Measurements from ENCODE around the gene IQGAP3.

The IQGAP3 gene

DNA sequence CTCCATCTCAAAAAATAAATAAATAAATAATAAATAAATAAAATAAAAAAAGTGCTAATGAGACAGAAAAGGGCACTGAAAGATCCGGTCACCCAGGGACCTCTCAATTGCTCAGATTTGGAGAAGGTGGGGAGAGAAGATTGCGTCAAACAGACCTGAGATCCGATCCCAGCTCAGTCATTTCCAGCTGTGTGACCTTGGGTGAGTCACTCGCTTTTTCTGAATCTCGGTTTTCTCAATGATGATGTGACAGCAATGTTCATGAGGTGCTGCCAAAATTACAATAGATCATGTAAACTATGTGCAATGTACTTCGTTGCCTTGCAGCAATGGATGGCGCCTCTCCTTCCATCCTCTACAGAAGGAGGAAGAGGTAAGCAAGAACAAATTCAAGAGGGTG, 60.7 kb downstream of the IQGAP3 start:
- no peak for DNase-seq (ENCODE audit: low read depth)

DNA sequence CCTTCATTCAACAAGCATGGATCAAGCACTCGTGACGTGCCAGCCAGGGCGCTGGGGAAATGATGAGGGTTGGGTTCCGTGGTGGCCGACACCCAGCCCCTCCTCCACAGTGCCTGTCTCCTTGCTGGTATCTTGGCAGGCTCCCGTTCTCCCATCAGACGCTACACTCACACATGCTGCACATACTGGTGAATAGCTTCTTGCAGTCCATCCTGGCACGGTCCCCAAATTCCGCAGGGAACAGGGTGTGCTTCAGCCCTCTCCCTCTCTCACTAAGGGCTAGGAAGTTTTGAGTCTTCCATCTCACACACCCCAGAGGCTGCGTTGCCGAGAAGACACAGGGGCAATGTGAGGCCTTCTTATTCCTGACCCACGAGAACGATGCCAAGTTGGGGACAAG, 61.7 kb downstream of the IQGAP3 start:
- DNase-seq (ENCODE audit: low read depth), result no peak

DNA sequence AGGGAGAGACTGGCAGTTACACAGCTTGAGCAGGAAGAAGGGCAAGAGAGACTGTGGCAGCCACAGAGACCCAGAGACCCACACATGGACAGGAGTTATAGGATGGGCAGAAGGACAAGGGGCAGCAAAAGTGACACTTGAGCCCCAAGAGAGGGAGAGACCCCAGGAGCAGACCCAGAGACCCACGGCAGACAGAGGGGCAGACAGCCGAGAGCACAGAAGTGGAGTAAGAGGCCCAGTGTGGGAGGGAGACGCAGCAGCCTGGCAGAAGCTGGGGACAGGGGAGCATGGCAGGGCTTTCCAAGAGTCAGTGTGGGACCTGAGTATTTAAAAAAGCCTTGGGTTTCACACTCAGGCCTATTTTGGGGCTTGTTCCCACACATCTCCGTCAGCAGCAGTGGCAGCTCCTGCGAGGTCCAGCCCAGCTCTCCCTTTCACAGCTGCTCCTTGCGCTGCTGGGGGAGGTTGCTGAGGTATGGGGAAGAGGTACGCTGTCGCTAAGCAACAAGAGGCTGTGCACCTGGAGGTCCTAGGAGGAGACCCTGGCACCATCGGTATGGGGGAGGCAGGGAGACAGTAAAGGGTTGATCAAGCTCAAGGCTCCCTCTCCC, 62.8 kb downstream of the IQGAP3 start:
- no peak for DNase-seq (ENCODE audit: low read depth)

DNA sequence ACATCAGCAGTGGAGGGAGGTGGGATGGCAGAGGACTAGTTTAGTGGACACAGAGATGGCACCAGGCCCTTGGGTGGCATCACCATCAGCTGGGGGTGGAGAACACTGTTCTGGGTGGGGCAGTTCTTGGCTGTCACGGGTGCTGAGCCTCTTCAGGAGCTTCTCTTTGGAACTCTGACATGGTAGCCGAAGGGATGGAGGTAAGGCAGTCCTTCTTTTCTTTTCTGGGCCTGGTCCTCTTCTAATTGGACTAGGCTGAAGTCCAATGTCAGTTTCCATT, 63.5 kb downstream of the IQGAP3 start:
- no peak for DNase-seq (ENCODE audit: low read depth)

DNA sequence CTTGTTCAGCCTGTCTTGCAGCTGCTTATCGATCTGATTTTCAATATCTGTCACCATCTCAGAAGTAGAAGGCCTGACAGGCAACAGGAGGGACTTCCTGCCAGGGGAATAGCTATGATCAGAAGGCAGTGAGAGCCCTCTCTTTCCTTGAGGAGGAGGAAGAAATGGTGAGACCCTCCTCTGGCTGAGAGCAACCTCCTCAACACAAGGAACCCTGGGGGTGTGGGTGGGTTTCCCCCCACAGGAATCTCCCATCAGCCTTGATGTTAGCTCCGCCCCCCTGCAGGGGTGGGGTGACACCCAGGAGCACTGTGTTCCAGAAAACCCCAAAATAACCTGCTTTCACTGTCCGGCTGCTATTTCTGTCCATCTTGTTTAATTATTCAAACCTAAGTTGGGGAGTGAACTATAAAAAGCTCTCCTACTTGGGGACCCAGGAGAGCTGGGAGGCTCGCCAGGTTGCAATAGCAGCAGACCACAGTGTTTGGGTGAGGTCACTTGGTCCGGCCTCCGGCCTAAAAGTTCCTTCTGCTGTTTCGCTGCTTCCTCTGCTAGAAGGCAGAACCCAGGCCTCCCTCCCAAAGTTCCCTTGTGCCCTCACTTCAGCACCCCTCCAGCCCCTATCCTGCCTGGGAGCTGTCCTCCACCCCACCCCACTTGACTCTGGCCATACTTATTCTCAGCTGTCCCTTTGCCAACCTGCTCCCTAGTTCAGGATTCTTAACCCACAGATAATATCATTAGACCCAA, 64.0 kb downstream of the IQGAP3 start:
- no peak for DNase-seq (ENCODE audit: low read depth)

DNA sequence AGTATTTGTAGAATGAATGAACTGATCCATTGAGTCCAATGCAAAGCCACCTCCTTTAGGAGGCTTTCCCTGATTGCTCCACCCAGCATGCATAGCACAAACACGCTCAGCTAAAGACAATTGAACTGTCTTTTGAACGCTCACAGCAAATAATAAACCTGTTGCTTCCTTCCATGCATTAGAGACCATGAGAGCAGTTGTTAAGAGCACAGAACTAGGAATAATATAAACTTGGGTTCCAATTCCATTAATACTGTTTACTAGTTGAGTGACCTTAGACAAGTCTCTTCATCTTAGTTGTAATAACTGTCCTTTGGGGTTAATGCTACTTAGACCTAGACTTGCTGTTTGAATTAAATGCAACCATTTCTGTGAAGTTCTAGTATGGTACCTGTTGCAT, 65.9 kb downstream of the IQGAP3 start:
- DNase-seq (ENCODE audit: low read depth), result no peak

DNA sequence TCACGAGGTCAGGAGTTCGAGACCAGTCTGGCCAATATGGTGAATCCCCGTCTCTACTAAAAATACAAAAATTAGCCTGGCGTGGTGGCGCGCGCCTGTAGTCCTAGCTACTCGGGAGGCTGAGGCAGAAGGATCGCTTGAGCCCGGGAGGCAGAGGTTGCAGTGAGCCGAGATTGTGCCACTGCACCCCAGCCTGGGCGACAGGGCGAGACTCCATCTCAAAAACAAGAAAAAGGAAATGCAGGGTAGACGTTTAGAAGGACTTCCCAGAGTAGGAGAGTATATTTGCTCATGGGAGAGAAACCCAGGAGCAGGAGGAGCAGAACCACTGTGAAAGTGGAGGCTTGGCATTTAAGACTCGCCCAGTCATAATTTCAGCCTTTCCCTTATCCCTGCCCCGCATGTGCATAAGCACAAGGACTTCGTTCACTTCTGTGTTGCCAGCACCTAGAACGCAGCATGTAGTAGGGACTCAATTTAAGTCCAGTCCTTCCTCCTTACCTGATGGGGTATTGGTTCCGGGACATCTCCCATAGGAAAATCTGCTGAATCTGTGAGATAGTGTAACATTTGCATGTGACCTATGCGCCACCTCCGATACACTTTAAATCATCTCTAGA, 66.6 kb downstream of the IQGAP3 start:
- no peak for DNase-seq (ENCODE audit: low read depth)

DNA sequence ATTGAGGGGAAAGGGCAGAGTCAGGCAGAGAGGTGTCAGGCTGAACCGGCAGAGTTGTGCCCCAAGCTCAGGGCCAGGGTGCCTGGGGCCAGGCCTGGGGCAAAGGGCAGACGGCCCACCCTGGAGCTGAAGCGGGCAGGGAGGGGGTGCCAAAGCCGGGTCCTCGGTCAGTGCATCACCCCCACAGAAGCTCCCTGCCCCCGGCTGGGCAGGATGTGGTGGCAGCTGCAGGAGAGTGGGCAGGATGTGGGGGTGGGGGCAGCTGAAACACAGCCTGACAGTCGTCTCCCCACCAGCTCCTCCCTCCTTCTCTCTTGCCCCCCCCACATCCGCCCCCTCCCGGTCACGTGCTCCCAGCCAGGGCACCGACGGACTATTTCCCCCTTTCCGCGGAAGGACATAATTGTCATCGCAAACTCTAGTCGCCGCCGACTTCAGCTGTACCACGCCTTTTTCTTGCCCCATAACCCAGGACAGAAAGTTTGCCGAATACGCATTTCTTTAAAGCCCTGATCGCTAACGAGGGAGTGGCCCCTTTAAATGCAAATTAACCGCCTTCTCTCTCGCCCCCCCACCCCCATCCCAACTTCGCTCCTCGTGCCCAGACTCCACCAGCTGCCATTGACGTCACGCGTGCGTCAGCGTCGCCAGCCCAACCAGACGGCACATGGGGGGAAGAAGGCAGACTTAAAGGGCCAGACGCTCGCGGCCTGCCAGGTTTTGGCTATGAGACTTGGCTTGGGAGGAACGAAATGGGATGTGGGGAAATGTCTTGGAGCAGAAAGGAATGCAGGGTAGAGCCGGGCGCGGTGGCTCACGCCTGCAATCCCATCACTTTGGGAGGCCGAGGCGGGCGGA, 67.3 kb downstream of the IQGAP3 start:
- peak; percentile 99 for DNase-seq (ENCODE audit: low read depth)

DNA sequence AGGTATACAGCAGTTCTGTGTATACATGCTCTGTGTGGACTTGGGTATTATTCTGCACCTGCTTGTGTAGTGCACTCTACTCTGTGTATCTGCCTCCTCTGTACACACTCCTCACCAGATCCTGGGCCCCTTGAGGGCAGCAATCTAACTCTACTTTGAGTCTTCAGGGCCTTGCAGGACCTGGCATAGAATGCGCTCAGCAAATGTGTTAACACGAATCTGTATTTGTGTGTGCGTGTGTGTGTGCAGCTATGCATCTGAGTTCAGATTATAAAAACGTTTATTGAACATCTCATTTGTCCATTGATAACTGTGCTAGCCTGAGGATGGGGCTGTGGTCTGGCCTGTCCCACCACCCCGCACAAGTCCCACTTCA, 67.9 kb downstream of the IQGAP3 start:
- no peak for DNase-seq (ENCODE audit: low read depth)

DNA sequence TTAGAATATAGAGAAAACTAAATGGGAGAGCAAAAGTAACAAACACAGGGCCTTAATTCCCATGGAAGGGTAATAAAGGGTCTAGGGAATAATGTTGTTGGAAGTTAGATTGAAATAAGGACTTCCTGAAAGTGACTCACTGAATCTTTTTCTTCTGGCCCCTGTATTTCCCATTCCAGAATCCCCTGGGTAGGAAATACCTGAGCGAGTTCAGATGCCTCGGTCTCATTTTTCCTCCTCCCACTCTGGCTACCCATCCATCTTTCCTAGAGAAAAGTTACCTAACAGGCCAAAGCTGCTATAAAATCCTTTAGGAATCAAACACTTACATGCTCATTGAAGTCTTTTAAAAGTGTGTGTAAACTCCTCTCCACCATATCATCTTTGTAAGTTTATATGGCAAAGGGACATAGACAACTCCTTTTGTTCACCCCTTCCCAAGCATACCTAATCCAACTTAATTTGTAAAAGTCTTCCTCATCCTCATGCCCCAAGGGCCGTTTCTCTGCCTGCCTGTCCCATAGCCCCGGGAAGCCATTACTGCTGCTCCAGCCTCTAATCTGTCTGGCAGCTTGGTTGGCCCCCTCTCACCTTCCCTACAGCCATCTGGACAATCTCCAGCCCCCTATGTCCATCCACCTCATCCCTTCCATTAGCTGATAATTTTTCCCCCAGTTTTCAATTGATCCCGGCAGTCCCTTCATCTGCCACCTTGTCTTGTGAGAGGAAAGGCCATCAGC, 68.5 kb downstream of the IQGAP3 start:
- no peak for DNase-seq (ENCODE audit: low read depth)

DNA sequence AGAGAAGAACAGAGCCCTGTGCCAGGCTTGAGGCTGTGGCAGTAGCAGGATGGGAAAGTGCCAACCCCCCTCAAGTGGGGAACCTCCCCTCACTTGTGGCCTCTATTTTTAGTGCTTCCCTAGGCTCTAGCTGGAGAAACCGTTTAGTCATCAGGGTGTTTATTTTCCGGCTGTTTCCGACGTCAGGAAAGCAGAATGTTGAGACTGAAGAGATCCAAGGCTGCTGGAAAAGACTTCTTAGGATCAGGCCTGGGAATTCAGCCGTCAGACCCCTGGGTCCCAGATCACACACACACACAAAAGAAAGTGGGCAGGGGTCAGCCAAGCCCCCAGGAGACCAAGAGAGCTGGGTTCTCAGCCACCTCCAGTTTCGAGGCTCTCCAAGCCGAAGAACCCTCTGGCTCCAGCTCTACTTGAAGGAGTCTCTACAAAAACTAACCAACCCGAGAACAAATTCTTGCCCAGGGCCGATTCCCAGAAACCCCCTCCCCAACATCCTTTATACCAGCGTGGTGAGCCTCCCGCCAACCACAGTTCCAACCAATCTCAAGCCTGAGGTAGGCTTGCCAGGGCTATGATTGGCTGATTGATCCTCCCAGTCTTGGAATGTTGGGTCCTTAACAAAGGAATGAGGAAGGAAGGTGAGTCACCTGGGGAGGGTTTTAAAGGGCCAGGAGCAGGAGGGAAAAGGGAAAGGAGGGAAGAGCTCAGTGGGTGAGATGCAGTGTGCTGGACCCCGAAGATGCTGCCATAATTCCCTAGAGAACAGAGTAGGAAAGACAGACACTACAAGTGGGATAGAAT, 69.3 kb downstream of the IQGAP3 start:
- peak; percentile 93 for DNase-seq (ENCODE audit: low read depth)

DNA sequence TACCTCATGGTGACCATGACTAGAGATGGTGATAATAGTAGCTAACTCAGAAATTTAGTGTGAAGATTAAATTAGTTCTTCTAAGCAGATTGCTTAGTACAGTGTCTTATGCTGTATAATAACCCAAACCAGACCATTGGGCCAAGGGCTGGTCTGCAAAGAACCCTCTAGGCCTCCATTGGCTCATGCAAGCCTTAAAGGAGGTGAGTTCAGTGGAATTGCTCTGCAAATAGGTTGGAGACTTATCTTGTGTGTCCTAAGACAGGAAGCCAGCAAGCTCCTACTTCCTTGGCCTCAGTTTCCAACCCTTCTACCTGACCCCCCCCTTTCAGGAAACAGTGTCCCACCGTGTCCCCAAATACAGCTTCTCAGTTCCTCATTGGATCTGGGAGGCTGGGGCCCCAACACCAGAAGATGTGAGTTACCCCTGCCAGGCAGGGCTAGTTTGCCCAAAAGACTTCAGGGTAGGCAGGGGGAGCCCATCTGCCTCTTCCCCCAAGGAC, 69.9 kb downstream of the IQGAP3 start:
- DNase-seq (ENCODE audit: low read depth), result no peak

DNA sequence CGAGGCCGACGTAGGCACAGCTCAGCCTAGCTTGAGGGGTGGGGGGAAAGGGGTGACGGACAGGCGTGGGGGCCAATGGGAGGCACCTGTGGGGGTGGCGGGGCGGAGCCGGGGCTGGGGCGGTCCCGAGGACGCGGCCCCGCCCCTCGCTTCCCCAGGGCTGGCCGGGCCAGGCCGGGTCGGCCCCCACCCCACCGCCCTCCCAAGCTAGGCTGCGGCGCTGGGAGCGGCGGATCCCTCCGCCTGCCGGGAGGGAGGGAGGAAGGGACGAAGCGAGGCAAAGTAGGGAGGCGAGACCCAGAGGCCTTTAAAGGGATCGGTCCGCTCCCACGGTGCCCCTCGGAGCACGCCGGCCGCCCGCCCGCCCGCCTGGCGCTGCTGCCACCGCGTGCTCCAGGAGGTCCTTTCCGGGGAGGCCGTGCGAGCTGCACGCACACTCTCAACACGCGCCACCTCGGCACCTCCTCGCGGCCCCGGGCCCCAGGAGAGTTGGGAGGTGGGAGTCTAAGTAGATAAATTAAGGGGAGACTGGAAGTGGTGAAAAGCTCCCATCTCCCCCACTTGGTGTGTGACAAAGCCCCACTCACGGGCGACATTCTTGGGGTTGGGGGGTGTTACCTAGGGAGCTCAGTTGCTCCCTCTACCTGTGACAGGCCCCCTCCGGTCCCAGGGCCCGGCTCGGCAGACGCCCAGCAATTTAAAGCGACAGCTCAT, 71.4 kb downstream of the IQGAP3 start:
- peak; percentile 95 for DNase-seq (ENCODE audit: low read depth)

DNA sequence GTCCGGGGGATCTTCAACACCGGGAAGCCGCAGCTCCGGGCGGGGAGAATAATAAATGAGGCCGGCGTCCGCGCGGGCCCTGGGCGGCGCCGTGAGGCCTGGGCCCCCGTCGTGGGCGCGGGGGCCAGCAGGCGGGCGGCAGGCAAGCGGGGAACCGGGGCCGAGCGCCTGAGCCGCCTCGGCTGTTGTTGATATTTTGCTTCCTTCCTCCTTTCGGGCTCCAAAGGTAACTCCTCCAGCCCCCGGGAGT, 71.9 kb downstream of the IQGAP3 start, which contains the start of gene MEF2D:
Gene MEF2D (minus strand): TSS at position 233 of the 250 bp plus-strand sequence. CDS start 17,483 bp downstream, outside the sequence.
- no peak for DNase-seq (ENCODE audit: low read depth)

DNA sequence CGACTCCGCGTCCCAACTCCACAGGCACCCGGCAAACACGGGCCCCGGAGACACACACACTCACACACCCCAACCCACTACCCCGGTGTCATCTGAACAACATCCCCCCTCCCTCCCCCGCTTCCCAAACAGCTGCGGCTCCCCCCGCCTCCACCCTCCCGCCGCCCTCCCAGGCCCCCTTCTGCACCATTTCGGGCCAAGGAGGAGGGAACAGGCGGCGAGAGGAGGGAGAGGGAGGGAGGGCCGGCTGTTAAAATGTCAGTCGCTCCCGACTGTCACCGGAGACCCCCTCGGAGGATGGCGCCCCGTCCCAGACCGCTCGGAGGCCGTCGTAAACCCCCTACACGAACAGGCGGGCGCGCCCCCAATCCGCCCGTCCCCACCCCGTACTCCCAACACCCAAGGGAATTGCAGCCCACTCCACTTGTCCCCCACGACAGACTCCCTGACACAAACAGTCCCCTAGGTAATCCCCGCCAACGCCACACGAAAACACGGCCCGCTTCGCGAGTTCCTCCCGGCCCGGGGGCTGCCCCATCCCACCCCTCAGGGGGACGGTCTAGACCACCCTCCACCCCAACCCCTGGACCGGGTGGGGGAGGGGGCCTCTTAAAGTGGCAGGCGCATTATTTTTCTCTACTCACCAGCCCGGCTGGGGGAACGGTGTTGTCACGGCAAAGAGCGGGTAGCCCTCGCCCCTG, 72.4 kb downstream of the IQGAP3 start:
- DNase-seq (ENCODE audit: low read depth), result no peak

DNA sequence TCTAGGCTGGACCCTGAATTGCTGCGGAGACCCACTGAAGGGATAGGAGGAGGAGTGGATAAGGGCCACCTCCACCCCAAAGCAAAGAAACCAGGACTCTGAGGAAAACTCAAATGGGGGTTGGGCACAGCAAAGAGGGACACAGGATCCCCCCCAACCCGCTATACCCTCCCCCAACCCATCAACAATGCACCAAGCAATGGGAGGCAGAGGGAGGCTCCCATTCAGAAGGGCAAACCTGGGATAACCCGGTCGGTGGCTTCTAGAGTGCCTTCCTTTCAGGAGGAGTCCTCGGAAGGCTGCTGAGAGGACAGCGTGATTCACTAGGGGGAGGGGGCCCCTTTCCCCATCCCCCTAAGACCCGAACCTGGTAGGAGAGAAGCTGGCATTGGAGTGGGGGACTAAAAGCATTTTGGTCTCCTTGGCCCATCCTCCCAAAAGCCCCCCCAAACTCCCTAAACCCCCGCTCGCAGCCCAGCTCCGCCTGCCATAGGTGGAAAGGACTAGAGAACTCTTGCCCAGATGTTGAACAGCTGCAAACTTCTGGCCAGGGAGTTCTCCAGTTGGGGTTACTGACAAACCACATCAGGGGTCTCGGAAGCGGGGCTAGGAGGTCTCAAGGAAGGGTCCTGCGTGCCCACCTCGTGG, 73.0 kb downstream of the IQGAP3 start:
- DNase-seq (ENCODE audit: low read depth), result no peak

DNA sequence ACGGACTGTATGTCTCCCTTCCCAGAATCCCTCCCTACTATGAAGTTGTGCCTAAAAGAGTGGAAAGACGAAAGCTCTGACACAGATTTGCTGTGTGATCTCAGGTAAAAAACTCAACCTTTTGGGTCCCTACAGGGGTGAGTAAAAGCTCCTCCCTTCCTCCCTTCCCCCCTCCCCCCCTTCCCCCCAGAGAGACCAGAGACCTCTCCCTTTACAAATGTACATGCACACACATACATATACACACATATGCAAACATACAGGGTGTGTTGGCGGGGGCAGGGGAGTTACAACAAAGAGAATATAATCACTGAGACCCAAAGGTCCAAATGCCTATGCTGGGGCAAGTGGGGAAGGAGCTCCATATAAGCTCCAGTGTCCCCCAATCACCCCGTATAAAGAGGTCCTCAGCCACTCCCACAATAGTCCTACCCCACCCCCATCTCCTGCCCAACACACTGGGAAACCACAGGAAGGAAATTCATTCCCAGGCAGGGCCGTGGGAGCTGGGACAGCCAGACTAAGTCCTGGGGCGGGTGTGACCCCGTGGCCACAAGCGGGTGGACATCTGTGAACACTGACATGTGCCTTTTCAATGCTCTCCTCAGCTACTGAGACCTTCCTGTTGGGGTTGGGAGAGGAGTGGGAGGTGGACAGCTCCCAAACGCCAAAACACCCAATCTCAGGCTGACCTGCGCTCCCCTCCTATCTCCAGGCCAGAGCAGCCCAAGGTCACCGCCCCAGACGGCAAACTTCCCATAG, 73.8 kb downstream of the IQGAP3 start:
- DNase-seq (ENCODE audit: low read depth), result peak; percentile 52

DNA sequence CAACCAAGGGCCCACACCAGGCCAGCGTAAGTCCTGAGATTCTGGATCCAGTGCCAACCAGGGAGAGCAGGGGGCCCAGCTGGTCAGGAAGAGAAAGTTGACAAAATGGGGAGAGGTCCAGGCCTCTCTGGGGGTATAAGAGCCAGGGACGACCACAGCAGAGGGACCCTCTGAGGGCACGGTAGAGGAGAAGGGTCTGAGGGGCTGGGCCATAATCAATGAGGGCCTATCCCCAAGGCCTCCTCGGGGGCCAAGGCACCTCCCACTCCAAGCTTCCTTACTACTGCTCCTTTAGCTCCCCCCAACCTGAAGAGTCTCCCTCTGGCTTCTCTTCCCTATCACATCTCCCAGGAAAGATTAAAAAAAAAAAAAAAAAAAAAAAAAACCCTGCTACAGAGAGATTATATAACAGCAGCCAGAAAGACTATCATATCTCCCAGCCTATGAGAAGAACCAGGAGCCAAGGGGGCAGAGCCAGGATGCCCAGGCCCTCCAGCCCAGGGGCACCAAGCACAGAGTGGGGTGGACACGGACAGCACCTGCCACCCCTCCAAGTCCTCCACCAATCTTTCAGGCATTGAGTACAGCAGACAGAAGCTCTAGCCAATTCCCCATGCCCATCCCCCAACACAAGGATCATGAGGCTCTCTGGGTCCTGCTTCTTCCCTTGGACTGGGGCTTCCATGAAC, 74.5 kb downstream of the IQGAP3 start:
- no peak for DNase-seq (ENCODE audit: low read depth)
